GM23338 (cell line): ENCODE data around the gene FBXL17. TPM values are rescaled to one million over a fixed set of nuclear protein-coding genes. Genes with fewer than 3 reads are reported as not detected.

Experiments
- ATAC-seq: fragments of 200-7000 bp; cut with Tn5 transposase; 3 replicates; pipeline ENCODE4 v1.9.1; 2020
- DNase-seq: peaks from one replicate; pipeline ENCODE4 v3.0.0-alpha.2; 2015; ENCODE audit warnings: low spot score
- H2AFZ ChIP-seq: fragments of 200-600 bp; sonication (generic); 2 replicates; pipeline ENCODE4 v1.8.0; 2016; ENCODE audit warnings: antibody characterized with exemption, mild to moderate bottlenecking, moderate library complexity
- H3F3A ChIP-seq: fragments of 200-600 bp; sonication (generic); replicated peaks from 2 replicates; pipeline ENCODE4 v1.8.0; 2017; ENCODE audit warnings: antibody characterized with exemption, mixed run types, low read depth
- H3K27ac ChIP-seq: fragments of 200-600 bp; sonication (generic); 2 replicates; pipeline ENCODE4 v1.6.1; 2016; ENCODE audit warnings: low read depth
- H3K27me3 ChIP-seq: fragments of 200-600 bp; sonication (generic); 2 replicates; pipeline ENCODE4 v1.8.0; 2016; ENCODE audit warnings: mild to moderate bottlenecking, mixed run types, moderate library complexity; ENCODE audit not compliant: insufficient read depth
- H3K36me3 ChIP-seq: fragments of 200-600 bp; sonication (generic); 2 replicates; pipeline ENCODE4 v1.8.0; 2016; ENCODE audit warnings: mild to moderate bottlenecking; ENCODE audit not compliant: insufficient read depth
- H3K4me1 ChIP-seq: fragments of 200-600 bp; sonication (generic); 2 replicates; pipeline ENCODE4 v1.8.0; 2016; ENCODE audit warnings: mild to moderate bottlenecking, moderate library complexity; ENCODE audit not compliant: insufficient read depth
- H3K4me2 ChIP-seq: fragments of 200-600 bp; sonication (generic); 2 replicates; pipeline ENCODE4 v1.7.1; 2017; ENCODE audit warnings: mixed run types
- H3K4me3 ChIP-seq: fragments of 200-600 bp; sonication (generic); 2 replicates; pipeline ENCODE4 v1.6.1; 2016; ENCODE audit warnings: mixed run types
- H3K79me2 ChIP-seq: fragments of 200-600 bp; sonication (generic); replicated peaks from 2 replicates; pipeline ENCODE4 v1.8.0; 2017; ENCODE audit warnings: mild to moderate bottlenecking; ENCODE audit not compliant: insufficient read depth
- H3K9me2 ChIP-seq: fragments of 200-600 bp; sonication (generic); 2 replicates; pipeline ENCODE4 v1.8.0; 2017; ENCODE audit not compliant: insufficient read depth
- H4K20me1 ChIP-seq: fragments of 200-600 bp; sonication (generic); replicated peaks from 2 replicates; pipeline ENCODE4 v1.8.0; 2017; ENCODE audit warnings: mild to moderate bottlenecking; ENCODE audit not compliant: insufficient read depth
- H3K27ac Mint-ChIP-seq: 2 replicates; pipeline ENCODE4 v1.8.0; 2020; ENCODE audit warnings: inconsistent platforms, mild to moderate bottlenecking, moderate library complexity, mixed read lengths
- H3K27me3 Mint-ChIP-seq: 3 replicates; pipeline ENCODE4 v1.8.0; 2022; ENCODE audit warnings: low read depth, mild to moderate bottlenecking, moderate library complexity, mixed read lengths, inconsistent platforms; ENCODE audit not compliant: insufficient read depth, poor library complexity
- H3K36me3 Mint-ChIP-seq: 3 replicates; pipeline ENCODE4 v1.8.0; 2021; ENCODE audit warnings: low read depth, mild to moderate bottlenecking, inconsistent platforms, moderate library complexity, mixed read lengths
- H3K4me1 Mint-ChIP-seq: 3 replicates; pipeline ENCODE4 v1.8.0; 2020; ENCODE audit warnings: mild to moderate bottlenecking, inconsistent platforms, mixed read lengths
- H3K4me3 Mint-ChIP-seq: 3 replicates; pipeline ENCODE4 v1.8.0; 2021; ENCODE audit warnings: moderate library complexity, mild to moderate bottlenecking, inconsistent platforms, mixed read lengths
- H3K9me3 Mint-ChIP-seq: 3 replicates; pipeline ENCODE4 v1.8.0; 2020; ENCODE audit warnings: moderate library complexity, mild to moderate bottlenecking, inconsistent platforms, mixed read lengths
- CREB1 ChIP-seq: fragments of 250-450 bp; sonication (Bioruptor Pico); IDR thresholded peaks from 2 replicates; pipeline ENCODE4 v1.5.0; 2020; ENCODE audit warnings: low read depth, mild to moderate bottlenecking, moderate library complexity
- EZH2 ChIP-seq: fragments of 200-600 bp; sonication (generic); IDR thresholded peaks from one replicate; pipeline ENCODE4 v1.8.0; 2017; ENCODE audit warnings: antibody characterized with exemption, mild to moderate bottlenecking, low read depth; ENCODE audit not compliant: unreplicated experiment
- EZH2phosphoT487 ChIP-seq: fragments of 200-600 bp; sonication (generic); IDR thresholded peaks from one replicate; pipeline ENCODE4 v1.8.1; 2018; ENCODE audit warnings: antibody characterized with exemption; ENCODE audit not compliant: unreplicated experiment
- JUNB ChIP-seq: IDR thresholded peaks from one replicate; pipeline ENCODE4 v1.6.1; 2016; ENCODE audit warnings: antibody characterized with exemption; ENCODE audit not compliant: unreplicated experiment
- NANOG ChIP-seq: IDR thresholded peaks from 2 replicates; pipeline ENCODE4 v1.6.1; 2016; ENCODE audit warnings: antibody characterized with exemption, borderline replicate concordance
- POLR2AphosphoS5 ChIP-seq: IDR thresholded peaks from 2 replicates; pipeline ENCODE4 v1.6.1; 2016; ENCODE audit warnings: antibody characterized with exemption, low read depth
- STAT1 ChIP-seq: IDR thresholded peaks from one replicate; pipeline ENCODE4 v1.6.1; 2016; ENCODE audit warnings: antibody characterized with exemption; ENCODE audit not compliant: unreplicated experiment
- ZNF114 ChIP-seq: fragments of 250-450 bp; sonication (Bioruptor Pico); IDR thresholded peaks from 2 replicates; pipeline ENCODE4 v1.5.0; 2020; ENCODE audit warnings: mild to moderate bottlenecking, moderate library complexity
- ZNF331 ChIP-seq: fragments of 250-450 bp; sonication (Bioruptor Pico); IDR thresholded peaks from 2 replicates; pipeline ENCODE4 v1.5.0; 2020; ENCODE audit warnings: low read depth, mild to moderate bottlenecking, moderate library complexity
- polyA plus RNA-seq: library from polyadenylated mRNA; unstranded; fragments of >200 nt; fragmentation: Nextera tagmentation; extraction: Ambion mirVana; gene quantifications from 2 replicates; pipeline ENCODE4 v1.2.1, GENCODE V29; 2016
- total RNA-seq: library from RNA; depleted of rRNA; stranded (reverse); fragments of >200 nt; shearing (Covaris generic); gene quantifications from 2 replicates; pipeline ENCODE4 v1.2.3, GENCODE V29; 2014
- TF ChIP-seq, protein P1 (sequence below): IDR thresholded peaks from 2 replicates; pipeline ENCODE4 v1.6.1; 2016; ENCODE audit warnings: antibody characterized with exemption
- TF ChIP-seq, protein P2 (sequence below): fragments of 250-450 bp; sonication (Bioruptor Pico); IDR thresholded peaks from 2 replicates; pipeline ENCODE4 v1.5.0; 2020; ENCODE audit warnings: mild to moderate bottlenecking, moderate library complexity
- TF ChIP-seq, protein P3 (sequence below), 2 experiments: fragments of 200-600 bp in 1 of 2; sonication (generic) in 1 of 2; conservative IDR thresholded peaks; 2 replicates each; pipeline versions ENCODE4 v1.5.1 to v1.6.1; 2016 to 2017; ENCODE audit warnings: antibody characterized with exemption in 2 of 2, low read depth in 2 of 2, mild to moderate bottlenecking in 2 of 2, moderate library complexity in 1 of 2

FBXL17 gene
- total and polyA plus RNA-seq, 2 experiments from 2014 or later, result 2.0 to 2.7 TPM

DNA sequence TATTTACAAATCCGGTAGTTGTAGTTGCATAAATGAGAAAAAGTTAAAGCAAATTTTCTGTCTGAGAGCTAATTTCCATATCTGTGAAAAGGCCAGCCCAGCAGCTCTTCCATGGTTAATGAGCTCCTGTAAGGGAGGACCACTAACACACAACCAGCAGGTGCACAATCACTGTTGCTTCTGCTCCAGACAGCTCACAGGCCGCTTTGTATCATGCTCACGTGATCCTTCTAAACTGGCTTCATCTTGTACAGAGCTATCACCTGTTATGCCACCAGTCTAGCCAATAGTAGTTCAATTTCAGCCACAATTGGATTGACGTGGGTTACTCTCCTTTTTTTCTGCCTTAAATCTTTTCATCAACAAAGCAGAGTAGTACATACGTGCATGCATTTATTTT lies 38.3 kb upstream of the FBXL17 start:
- TF ChIP-seq, protein P1, sequence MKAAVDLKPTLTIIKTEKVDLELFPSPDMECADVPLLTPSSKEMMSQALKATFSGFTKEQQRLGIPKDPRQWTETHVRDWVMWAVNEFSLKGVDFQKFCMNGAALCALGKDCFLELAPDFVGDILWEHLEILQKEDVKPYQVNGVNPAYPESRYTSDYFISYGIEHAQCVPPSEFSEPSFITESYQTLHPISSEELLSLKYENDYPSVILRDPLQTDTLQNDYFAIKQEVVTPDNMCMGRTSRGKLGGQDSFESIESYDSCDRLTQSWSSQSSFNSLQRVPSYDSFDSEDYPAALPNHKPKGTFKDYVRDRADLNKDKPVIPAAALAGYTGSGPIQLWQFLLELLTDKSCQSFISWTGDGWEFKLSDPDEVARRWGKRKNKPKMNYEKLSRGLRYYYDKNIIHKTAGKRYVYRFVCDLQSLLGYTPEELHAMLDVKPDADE, result no peak
- no peak for TF ChIP-seq ZNF331 (CRISPR knock-in tag)
- TF ChIP-seq ZNF114 (CRISPR knock-in tag), result no peak
- TF ChIP-seq JUNB, result no peak
- TF ChIP-seq EZH2, result no peak
- no peak for TF ChIP-seq EZH2phosphoT487
- no peak for TF ChIP-seq POLR2AphosphoS5
- H3K4me2 ChIP-seq, result no peak overlapping the region
- H3F3A ChIP-seq, result no peaks in the 10 kb centered on the region
- H2AFZ ChIP-seq, result no peak overlapping the region
- H3K4me1 ChIP-seq, result peaks cover 4% of the 10 kb centered on the region; the same call in 1 of the 2 replicates
- no peak for ATAC-seq
- H3K27me3 ChIP-seq, result no peaks in the 10 kb centered on the region
- H3K27ac Mint-ChIP-seq, result no peak overlapping the region
- H3K79me2 ChIP-seq, result no peaks in the 10 kb centered on the region
- no peak overlapping the region for H3K27ac ChIP-seq
- no peak overlapping the region for H3K4me3 Mint-ChIP-seq
- 0 out of 2 replicates have a peak, but pooled peaks cover 4% of the 10 kb centered on the region for H3K36me3 ChIP-seq
- H4K20me1 ChIP-seq, result no peaks in the 10 kb centered on the region
- H3K9me2 ChIP-seq, result no peaks in the 10 kb centered on the region
- no peak for DNase-seq
- H3K4me3 ChIP-seq, result no peak overlapping the region
- peaks cover 2% of the 10 kb centered on the region; the same call in 1 of the 3 replicates for H3K36me3 Mint-ChIP-seq
- peaks cover 22% of the 10 kb centered on the region; the same call in 2 of the 3 replicates for H3K9me3 Mint-ChIP-seq
- H3K27me3 Mint-ChIP-seq, result peaks cover 4% of the 10 kb centered on the region
- H3K4me1 Mint-ChIP-seq, result peaks cover 6% of the 10 kb centered on the region; the same call in 1 of the 3 replicates

DNA sequence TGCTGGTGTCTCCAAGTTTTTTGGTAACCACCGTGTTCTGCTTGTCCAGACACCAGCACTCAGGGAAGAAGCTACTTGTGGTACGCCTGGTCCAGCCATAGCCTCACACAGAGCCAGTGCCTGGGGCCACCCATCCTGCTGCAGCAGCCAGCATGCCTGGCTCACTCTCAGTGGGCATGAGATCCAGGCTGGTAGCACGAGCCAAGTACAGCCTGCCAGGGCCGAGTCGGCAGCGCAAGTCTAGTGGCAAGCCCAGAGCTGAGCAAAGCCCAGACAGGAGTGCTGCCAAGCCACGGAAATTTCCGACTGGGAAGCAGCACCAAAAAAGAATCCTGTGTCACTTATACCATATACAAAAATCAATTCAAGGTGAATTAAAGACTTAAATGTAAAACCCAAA lies 36.3 kb upstream of the FBXL17 start:
- Histone ChIP-seq H4K20me1 (no peaks in the 10 kb centered on the region), H2AFZ (no peak overlapping the region; the same call in 1 of the 2 replicates), H3K79me2 (no peaks in the 10 kb centered on the region), H3K9me2 (no peaks in the 10 kb centered on the region), H3K27me3 (no peaks in the 10 kb centered on the region), H3F3A (no peaks in the 10 kb centered on the region), H3K27ac (no peak overlapping the region), H3K4me3 (no peak overlapping the region), H3K4me2 (no peak overlapping the region), H3K36me3 (0 out of 2 replicates have a peak, but pooled peaks cover 4% of the 10 kb centered on the region), H3K4me1 (peaks cover 4% of the 10 kb centered on the region; the same call in 1 of the 2 replicates)
- Mint-ChIP-seq H3K9me3 (peaks cover 13% of the 10 kb centered on the region; the same call in 2 of the 3 replicates), H3K4me3 (no peak overlapping the region), H3K36me3 (peaks cover 2% of the 10 kb centered on the region; the same call in 1 of the 3 replicates), H3K27me3 (peaks cover 4% of the 10 kb centered on the region), H3K4me1 (peaks cover 6% of the 10 kb centered on the region; the same call in 1 of the 3 replicates), H3K27ac (no peak overlapping the region)
- no peak for ATAC-seq
- TF ChIP-seq, protein P2, sequence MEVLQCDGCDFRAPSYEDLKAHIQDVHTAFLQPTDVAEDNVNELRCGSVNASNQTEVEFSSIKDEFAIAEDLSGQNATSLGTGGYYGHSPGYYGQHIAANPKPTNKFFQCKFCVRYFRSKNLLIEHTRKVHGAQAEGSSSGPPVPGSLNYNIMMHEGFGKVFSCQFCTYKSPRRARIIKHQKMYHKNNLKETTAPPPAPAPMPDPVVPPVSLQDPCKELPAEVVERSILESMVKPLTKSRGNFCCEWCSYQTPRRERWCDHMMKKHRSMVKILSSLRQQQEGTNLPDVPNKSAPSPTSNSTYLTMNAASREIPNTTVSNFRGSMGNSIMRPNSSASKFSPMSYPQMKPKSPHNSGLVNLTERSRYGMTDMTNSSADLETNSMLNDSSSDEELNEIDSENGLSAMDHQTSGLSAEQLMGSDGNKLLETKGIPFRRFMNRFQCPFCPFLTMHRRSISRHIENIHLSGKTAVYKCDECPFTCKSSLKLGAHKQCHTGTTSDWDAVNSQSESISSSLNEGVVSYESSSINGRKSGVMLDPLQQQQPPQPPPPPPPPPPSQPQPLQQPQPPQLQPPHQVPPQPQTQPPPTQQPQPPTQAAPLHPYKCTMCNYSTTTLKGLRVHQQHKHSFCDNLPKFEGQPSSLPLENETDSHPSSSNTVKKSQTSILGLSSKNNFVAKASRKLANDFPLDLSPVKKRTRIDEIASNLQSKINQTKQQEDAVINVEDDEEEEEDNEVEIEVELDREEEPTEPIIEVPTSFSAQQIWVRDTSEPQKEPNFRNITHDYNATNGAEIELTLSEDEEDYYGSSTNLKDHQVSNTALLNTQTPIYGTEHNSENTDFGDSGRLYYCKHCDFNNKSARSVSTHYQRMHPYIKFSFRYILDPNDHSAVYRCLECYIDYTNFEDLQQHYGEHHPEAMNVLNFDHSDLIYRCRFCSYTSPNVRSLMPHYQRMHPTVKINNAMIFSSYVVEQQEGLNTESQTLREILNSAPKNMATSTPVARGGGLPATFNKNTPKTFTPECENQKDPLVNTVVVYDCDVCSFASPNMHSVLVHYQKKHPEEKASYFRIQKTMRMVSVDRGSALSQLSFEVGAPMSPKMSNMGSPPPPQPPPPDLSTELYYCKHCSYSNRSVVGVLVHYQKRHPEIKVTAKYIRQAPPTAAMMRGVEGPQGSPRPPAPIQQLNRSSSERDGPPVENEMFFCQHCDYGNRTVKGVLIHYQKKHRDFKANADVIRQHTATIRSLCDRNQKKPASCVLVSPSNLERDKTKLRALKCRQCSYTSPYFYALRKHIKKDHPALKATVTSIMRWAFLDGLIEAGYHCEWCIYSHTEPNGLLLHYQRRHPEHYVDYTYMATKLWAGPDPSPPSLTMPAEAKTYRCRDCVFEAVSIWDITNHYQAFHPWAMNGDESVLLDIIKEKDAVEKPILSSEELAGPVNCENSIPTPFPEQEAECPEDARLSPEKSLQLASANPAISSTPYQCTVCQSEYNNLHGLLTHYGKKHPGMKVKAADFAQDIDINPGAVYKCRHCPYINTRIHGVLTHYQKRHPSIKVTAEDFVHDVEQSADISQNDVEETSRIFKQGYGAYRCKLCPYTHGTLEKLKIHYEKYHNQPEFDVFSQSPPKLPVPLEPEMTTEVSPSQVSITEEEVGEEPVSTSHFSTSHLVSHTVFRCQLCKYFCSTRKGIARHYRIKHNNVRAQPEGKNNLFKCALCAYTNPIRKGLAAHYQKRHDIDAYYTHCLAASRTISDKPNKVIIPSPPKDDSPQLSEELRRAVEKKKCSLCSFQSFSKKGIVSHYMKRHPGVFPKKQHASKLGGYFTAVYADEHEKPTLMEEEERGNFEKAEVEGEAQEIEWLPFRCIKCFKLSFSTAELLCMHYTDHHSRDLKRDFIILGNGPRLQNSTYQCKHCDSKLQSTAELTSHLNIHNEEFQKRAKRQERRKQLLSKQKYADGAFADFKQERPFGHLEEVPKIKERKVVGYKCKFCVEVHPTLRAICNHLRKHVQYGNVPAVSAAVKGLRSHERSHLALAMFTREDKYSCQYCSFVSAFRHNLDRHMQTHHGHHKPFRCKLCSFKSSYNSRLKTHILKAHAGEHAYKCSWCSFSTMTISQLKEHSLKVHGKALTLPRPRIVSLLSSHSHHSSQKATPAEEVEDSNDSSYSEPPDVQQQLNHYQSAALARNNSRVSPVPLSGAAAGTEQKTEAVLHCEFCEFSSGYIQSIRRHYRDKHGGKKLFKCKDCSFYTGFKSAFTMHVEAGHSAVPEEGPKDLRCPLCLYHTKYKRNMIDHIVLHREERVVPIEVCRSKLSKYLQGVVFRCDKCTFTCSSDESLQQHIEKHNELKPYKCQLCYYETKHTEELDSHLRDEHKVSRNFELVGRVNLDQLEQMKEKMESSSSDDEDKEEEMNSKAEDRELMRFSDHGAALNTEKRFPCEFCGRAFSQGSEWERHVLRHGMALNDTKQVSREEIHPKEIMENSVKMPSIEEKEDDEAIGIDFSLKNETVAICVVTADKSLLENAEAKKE (CRISPR knock-in tag), result no peak
- TF ChIP-seq STAT1 (no peak), EZH2phosphoT487 (no peak), JUNB (no peak), NANOG (no peak), CREB1 (CRISPR knock-in tag) (no peak), ZNF114 (CRISPR knock-in tag) (no peak), ZNF331 (CRISPR knock-in tag) (no peak)
- TF ChIP-seq, protein P3, sequence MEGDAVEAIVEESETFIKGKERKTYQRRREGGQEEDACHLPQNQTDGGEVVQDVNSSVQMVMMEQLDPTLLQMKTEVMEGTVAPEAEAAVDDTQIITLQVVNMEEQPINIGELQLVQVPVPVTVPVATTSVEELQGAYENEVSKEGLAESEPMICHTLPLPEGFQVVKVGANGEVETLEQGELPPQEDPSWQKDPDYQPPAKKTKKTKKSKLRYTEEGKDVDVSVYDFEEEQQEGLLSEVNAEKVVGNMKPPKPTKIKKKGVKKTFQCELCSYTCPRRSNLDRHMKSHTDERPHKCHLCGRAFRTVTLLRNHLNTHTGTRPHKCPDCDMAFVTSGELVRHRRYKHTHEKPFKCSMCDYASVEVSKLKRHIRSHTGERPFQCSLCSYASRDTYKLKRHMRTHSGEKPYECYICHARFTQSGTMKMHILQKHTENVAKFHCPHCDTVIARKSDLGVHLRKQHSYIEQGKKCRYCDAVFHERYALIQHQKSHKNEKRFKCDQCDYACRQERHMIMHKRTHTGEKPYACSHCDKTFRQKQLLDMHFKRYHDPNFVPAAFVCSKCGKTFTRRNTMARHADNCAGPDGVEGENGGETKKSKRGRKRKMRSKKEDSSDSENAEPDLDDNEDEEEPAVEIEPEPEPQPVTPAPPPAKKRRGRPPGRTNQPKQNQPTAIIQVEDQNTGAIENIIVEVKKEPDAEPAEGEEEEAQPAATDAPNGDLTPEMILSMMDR (conservative IDR thresholded peaks at IDR 0.05; ENCODE audit: low read depth in 2 of 2), result no peak
- no peak for DNase-seq
